ENCODE measurements around the gene PIANP.

The PIANP gene

DNA sequence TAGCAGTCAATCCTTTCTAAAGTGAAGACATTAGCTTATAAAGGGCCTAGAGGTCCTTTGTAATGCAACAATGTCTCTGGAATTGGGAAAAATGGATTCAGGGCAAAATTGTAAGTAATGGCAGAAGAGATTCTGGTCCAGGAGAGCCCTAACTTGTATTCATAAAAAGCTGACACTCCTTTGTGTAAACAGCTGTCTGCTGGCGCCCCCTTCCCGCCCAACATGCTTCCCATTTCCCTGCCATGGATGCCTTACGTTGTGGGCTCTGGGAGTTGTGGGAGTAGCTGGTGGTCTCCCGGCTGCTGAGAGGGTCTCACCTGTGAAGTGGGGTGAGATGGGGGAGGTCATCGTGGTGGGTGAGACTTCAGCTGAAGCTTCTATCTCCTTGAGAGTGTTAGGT, 55.7 kb downstream of the PIANP start:
- TF ChIP-seq, protein P1, sequence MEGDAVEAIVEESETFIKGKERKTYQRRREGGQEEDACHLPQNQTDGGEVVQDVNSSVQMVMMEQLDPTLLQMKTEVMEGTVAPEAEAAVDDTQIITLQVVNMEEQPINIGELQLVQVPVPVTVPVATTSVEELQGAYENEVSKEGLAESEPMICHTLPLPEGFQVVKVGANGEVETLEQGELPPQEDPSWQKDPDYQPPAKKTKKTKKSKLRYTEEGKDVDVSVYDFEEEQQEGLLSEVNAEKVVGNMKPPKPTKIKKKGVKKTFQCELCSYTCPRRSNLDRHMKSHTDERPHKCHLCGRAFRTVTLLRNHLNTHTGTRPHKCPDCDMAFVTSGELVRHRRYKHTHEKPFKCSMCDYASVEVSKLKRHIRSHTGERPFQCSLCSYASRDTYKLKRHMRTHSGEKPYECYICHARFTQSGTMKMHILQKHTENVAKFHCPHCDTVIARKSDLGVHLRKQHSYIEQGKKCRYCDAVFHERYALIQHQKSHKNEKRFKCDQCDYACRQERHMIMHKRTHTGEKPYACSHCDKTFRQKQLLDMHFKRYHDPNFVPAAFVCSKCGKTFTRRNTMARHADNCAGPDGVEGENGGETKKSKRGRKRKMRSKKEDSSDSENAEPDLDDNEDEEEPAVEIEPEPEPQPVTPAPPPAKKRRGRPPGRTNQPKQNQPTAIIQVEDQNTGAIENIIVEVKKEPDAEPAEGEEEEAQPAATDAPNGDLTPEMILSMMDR (conservative IDR thresholded peaks at IDR 0.05), result no peak
- H3K27ac ChIP-seq, result no peak overlapping the region

DNA sequence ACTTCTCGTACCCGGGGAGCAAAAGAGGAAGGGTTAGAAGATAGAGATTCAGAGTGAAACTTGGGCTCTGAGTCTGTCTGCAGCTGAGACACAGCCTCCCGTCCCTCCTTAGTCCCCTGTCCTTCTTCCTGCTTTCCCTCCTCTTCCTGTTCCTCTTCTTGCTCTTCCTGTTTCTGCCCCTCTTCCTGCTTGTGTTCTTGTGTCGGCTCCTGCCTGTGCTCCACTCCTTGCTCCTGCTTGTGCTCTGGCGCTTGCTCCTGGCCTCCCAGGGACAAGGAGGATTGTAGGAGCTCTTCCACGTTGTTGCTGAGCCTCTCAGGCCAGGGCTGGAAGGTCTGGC, 56.4 kb downstream of the PIANP start:
- TF ChIP-seq, protein P1 (conservative IDR thresholded peaks at IDR 0.05), result no peak
- no peak overlapping the region for H3K27ac ChIP-seq
